Ishikawa (cell line): ENCODE data around the gene AKAP6.

Source experiments
- CEBPB ChIP-seq: IDR thresholded peaks from 2 replicates; pipeline ENCODE4 v1.6.1; 2012
- EGR1 ChIP-seq: IDR thresholded peaks from 2 replicates; pipeline ENCODE4 v1.6.1; 2012
- EP300 ChIP-seq: IDR thresholded peaks from 2 replicates; pipeline ENCODE4 v1.6.1; 2012; ENCODE audit warnings: borderline replicate concordance
- NFIC ChIP-seq: IDR thresholded peaks from 2 replicates; pipeline ENCODE4 v1.6.1; 2012
- RAD21 ChIP-seq: IDR thresholded peaks from 2 replicates; pipeline ENCODE4 v1.6.1; 2012; ENCODE audit warnings: low read depth
- USF1 ChIP-seq: IDR thresholded peaks from 2 replicates; pipeline ENCODE4 v1.6.1; 2012
- YY1 ChIP-seq: IDR thresholded peaks from 2 replicates; pipeline ENCODE4 v1.6.1; 2012; ENCODE audit warnings: low read depth

GRCh38 chr14:32396885-32397284, 67.8 kb downstream of the AKAP6 start:
- TF ChIP-seq YY1 = no peak
- no peak for TF ChIP-seq USF1
- TF ChIP-seq EP300 = no peak
- no peak for TF ChIP-seq CEBPB
- TF ChIP-seq EGR1 = no peak
- no peak for TF ChIP-seq NFIC
- no peak for TF ChIP-seq RAD21
